Vagina (tissue), 2 donors: ENCODE data around the gene GTF2H1. TPM values are rescaled to one million over a fixed set of nuclear protein-coding genes. Genes with fewer than 3 reads are reported as not detected.
A peak's percentile ranks its signal among the peaks of the same experiment; 100 is the strongest.

Source experiments
- DNase-seq, 2 donors: peaks; one replicate each; pipeline ENCODE4 v3.0.0-alpha.2; 2017; ENCODE audit errors: extremely low spot score in 2 of 2
- H3K27ac ChIP-seq: fragments of 200-600 bp; sonication (generic); one replicate; pipeline ENCODE4 v1.5.1; 2019
- H3K27me3 ChIP-seq: fragments of 200-600 bp; sonication (generic); one replicate; pipeline ENCODE4 v1.5.1; 2019
- H3K36me3 ChIP-seq, 2 donors: fragments of 200-600 bp; sonication (generic); one replicate each; pipeline ENCODE4 v1.5.1; 2017 to 2019
- H3K4me1 ChIP-seq: fragments of 200-600 bp; sonication (generic); one replicate; pipeline ENCODE4 v1.5.1; 2019
- H3K4me3 ChIP-seq, 2 donors: fragments of 200-600 bp; sonication (generic); 1 replicate in 1 of 2; 2 replicates in 1 of 2; pipeline ENCODE4 v1.5.1; 2016 to 2019
- H3K9me3 ChIP-seq: fragments of 200-600 bp; sonication (generic); one replicate; pipeline ENCODE4 v1.5.1; 2019
- CTCF ChIP-seq, 3 experiments: fragments of 450-650 bp in 2 of 3; fragments of 200-600 bp in 1 of 3; sonication (generic) in 1 of 3; IDR thresholded peaks; one replicate each; pipeline ENCODE4 v1.5.1; 2017 to 2019; ENCODE audit warnings: antibody characterized with exemption in 3 of 3, mild to moderate bottlenecking in 2 of 3, moderate library complexity in 2 of 3
- POLR2A ChIP-seq, 2 donors: fragments of 450-650 bp; IDR thresholded peaks; one replicate each; pipeline ENCODE4 v1.6.1; 2017; ENCODE audit warnings: antibody characterized with exemption in 2 of 2, mild to moderate bottlenecking in 2 of 2, moderate library complexity in 2 of 2
- POLR2AphosphoS5 ChIP-seq, 2 donors: sonication (generic); formaldehyde crosslinking; IDR thresholded peaks; one replicate each; pipeline ENCODE4 v1.9.0; 2017; ENCODE audit warnings: antibody characterized with exemption in 2 of 2, mild to moderate bottlenecking in 2 of 2, low read depth in 1 of 2; ENCODE audit not compliant: insufficient read depth in 1 of 2
- intact Hi-C: fragments of 100-400 bp; cut with DNase I; formaldehyde crosslinking; loops from one replicate; pipeline ENCODE4 v1.15.1; 2023
- total RNA-seq: library from RNA; depleted of rRNA; stranded (reverse); fragments of >200 nt; gene quantifications from one replicate; pipeline ENCODE4 v1.2.3, GENCODE V29; 2016

GTF2H1 gene
- total RNA-seq, 1 donor from 2014 or later = 64.1 TPM

- DNase-seq = peak in 1 of 2 donors; percentile 91
- peak overlapping the region in 1 of 2 donors; percentile 1 for H3K4me3 ChIP-seq
- H3K27me3 ChIP-seq = no peaks in the 10 kb centered on the region
- H3K36me3 ChIP-seq = no peaks in the 10 kb centered on the region
- no peaks in the 10 kb centered on the region for H3K9me3 ChIP-seq
- TF ChIP-seq POLR2A (IDR thresholded peaks at IDR 0.05) (no peak), POLR2AphosphoS5 (IDR thresholded peaks at IDR 0.05; ENCODE audit: insufficient read depth in 1 of 2, low read depth in 1 of 2) (no peak), CTCF (IDR thresholded peaks at IDR 0.05) (no peak)
- intact Hi-C loops = no loop called here
- peaks cover 33% of the 10 kb centered on the region for H3K4me1 ChIP-seq
- H3K27ac ChIP-seq = peak overlapping the region; percentile 96
Observed at GRCh38 chr11:18384157-18384641, 61.8 kb downstream of the GTF2H1 start.

GRCh38 chr11:18390088-18390487 is 67.7 kb downstream of the GTF2H1 start:
- H3K27ac ChIP-seq = no peak overlapping the region

GRCh38 chr11:18392434-18393321 is 70.3 kb downstream of the GTF2H1 start:
- no peak for TF ChIP-seq CTCF (IDR thresholded peaks at IDR 0.05)
- no peak for TF ChIP-seq POLR2AphosphoS5 (IDR thresholded peaks at IDR 0.05; ENCODE audit: insufficient read depth in 1 of 2, low read depth in 1 of 2)
- no peak for TF ChIP-seq POLR2A (IDR thresholded peaks at IDR 0.05)
- Histone ChIP-seq H3K9me3 (no peaks in the 10 kb centered on the region), H3K36me3 (peaks cover 3 to 13% of the 10 kb centered on the region in 2 donors), H3K27me3 (no peaks in the 10 kb centered on the region), H3K4me3 (no peak overlapping the region), H3K4me1 (peaks cover 7% of the 10 kb centered on the region), H3K27ac (peak overlapping the region; percentile 25)
- intact Hi-C loops = no loop called here
- DNase-seq = no peak

More at GRCh38 chr11:18390088-18390487, 67.7 kb downstream of the GTF2H1 start:
- Histone ChIP-seq H3K4me3 (no peak overlapping the region), H3K27me3 (no peaks in the 10 kb centered on the region), H3K36me3 (no peaks in the 10 kb centered on the region), H3K9me3 (no peaks in the 10 kb centered on the region), H3K4me1 (peaks cover 5% of the 10 kb centered on the region)
- no peak for TF ChIP-seq CTCF (IDR thresholded peaks at IDR 0.05)
- no peak for DNase-seq
- intact Hi-C loops = no loop called here

- no peaks in the 10 kb centered on the region for H3K27me3 ChIP-seq
- TF ChIP-seq POLR2A (IDR thresholded peaks at IDR 0.05) = no peak
- TF ChIP-seq POLR2AphosphoS5 (IDR thresholded peaks at IDR 0.05; ENCODE audit: insufficient read depth in 1 of 2, low read depth in 1 of 2) = no peak
- no peak for TF ChIP-seq CTCF (IDR thresholded peaks at IDR 0.05)
- no peak for DNase-seq
- peaks cover 7% of the 10 kb centered on the region for H3K4me1 ChIP-seq
- H3K4me3 ChIP-seq = peak overlapping the region; percentile 93 to 94
- intact Hi-C loops = loop anchor here (2.0 kb wide), 1 partner anchor 71 kb away; the partner anchor contains the start of genes GTF2H1 and HPS5
- no peaks in the 10 kb centered on the region for H3K9me3 ChIP-seq
- H3K27ac ChIP-seq = peak overlapping the region; percentile 90
- H3K36me3 ChIP-seq = peaks cover 7 to 22% of the 10 kb centered on the region in 2 donors
Observed at GRCh38 chr11:18393581-18394274, 71.4 kb downstream of the GTF2H1 start.
